NCI-H2081 (cell line): ENCODE results near the gene NUDT15.
"Not testable (repeated sequence)": the region's sequence is repeated elsewhere in the genome, so short reads cannot be mapped to it uniquely, and the experiment has no call there.

Source experiments
- DNase-seq, 2 experiments: peaks; one replicate each; lab custom pipeline; 2025; lab: John Stamatoyannopoulos, UW

NUDT15 gene

DNA sequence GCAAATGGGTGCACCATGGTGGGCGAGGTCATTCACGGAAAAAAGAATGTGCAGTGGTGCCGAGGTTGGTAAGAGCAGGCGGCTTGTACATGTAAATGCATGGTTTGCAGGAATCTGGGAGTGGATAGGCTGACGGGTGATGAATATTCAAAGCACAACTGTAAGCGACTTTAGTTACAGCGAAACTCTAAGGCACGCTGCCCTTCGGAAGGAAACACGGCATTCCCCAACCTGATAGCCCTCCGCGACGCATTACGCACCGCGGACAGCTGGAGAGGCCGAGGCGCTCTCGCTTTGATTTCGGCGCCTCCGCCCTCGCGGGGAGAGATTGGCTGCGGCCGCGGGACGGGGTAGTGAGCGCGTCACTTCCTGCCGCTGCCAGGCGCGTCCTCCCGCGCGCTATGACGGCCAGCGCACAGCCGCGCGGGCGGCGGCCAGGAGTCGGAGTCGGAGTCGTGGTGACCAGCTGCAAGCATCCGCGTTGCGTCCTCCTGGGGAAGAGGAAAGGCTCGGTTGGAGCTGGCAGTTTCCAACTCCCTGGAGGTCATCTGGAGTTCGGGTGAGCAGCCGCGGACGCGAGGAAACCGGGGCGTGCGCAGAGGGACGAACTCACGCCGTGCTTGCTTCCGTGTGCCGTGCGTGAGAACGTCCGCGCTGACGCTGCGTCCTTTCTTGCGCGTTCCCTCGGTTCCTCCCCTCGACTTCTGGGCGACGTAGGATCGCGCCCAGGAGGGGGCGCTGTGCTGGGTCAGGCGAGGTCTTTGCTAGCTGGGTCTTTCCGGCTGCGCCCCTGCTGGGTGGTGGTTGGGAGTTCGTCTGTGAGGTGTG is at the start of gene NUDT15:
Gene NUDT15 (plus strand): TSS at position 381 of the 828 bp plus-strand sequence. CDS start 21 bp downstream, at position 402.
- peak; percentile 92 to 95 for DNase-seq

DNA sequence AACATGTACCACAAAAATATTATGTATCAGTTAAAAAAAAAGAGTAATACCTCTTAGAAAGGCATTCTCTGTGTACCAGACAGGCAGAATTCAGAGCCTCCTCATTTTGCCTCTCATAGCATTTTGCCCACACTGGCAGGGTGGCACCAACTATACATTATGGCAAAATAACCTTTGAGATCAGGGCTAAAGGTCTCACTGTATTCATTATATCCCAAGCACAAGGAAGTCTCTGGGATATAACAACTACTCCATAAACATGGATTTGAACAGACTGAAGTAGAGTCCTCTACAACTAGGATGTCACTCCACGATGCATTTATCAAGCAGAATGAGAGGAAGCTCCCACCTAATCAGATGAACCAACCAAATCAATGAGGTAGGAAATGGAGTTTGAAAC is 47.1 kb upstream of the NUDT15 start:
- DNase-seq: no peak

DNA sequence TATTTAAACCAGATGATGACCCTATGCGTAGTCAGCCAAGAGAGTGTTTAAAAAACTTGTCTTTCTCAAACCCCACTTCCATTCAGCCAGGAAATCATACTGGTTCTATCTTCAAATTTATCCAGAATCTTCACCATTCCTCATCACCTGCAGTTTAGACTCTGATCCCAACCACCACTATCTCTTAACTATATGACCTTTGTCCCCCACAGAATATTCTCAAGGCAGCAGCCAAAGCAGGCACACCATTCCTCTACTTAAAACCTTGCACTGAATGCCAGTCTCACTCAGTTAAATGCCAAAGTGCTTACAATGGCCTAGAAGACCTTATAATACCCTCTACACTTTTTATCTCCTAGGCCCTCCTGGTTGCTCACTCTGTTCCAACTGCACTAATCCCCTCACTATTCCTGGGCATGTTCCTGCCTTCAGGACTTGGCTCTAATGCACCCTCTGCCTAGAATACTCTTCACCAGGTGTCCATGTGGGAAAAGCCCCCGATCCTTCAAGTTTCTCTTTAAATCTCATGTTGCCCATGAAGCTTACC is 46.5 kb upstream of the NUDT15 start:
- no peak for DNase-seq

DNA sequence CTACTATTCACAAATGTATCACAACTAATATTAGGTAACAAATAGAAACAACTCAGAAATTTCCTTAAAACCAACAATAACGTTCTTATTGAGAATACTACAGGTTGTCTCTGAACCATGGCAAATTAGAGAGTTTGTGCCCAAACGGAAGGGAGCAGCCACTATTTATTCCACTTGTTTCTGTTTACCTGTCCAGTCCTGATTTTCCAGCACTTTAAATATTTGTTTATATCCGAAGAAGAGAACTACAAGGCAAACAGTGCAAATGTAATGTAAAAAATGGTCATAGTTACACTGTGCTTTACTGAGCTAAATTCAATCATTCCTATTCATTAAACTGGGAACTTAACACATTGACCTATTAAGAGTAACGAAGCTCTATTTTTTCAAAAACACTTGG is 45.7 kb upstream of the NUDT15 start:
- DNase-seq: no peak

DNA sequence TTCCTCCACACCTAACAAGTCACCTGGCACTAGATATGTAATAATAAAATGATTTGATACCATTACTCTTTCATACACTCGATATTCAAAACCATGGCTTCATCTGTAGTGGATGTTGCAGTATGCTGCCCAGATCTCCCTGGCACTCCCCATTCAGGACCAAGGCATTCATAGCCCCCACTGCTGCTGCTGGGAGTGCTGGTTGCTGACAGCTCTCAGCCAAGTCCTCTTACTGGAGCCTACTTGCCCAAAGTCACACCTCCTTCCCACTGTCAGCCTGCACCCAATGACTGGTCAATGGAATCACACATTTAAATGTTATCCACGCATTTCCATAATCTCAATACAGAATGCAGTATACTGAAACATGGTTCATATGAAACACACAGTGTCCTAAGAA is 40.1 kb upstream of the NUDT15 start:
- no peak for DNase-seq

DNA sequence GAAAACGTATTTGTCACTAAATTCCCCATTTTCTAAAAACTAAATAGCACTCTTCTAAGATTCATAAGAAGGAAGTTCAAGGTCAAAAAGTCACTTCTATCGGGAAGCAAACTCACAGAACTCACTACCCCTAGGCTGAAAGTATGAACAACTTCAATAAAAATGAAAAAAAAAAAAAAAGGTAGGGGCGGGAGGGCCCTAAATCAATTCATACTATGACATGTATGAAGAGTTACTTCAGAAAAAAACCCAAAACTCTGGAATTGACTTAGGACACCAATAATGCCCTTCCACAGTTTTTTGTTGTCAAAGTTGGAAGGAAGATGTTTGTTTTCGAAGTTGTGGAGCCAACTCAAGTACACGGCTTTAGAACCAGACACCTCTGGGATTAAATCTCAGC is 37.6 kb upstream of the NUDT15 start:
- DNase-seq: no peak

DNA sequence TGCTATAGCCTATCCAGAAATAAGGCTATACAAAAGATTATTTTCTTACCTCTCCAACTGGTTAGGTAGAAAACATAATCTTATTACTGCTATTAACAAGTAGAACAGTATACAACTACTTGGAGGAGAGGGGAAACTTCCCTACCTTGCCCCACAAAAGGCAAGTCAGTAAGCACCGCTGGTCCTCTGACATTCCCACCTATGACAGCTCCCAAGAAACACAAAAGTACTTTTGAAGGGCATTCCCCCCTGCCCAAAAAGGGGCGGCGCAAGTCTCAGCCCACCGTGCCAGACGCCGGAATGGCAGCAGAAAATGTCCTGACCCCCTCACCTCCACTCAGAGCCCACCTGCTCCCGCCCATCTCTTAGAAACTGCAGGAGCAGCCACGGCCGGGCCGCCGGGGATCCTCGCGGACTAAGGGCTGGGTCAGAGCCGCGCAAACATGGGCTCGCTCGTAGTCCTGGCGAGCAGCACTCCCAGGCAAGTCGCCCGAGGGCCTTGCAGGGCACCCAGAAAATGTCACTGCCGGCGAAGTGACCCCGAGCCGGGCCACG is 36.9 kb upstream of the NUDT15 start:
- DNase-seq: no peak

DNA sequence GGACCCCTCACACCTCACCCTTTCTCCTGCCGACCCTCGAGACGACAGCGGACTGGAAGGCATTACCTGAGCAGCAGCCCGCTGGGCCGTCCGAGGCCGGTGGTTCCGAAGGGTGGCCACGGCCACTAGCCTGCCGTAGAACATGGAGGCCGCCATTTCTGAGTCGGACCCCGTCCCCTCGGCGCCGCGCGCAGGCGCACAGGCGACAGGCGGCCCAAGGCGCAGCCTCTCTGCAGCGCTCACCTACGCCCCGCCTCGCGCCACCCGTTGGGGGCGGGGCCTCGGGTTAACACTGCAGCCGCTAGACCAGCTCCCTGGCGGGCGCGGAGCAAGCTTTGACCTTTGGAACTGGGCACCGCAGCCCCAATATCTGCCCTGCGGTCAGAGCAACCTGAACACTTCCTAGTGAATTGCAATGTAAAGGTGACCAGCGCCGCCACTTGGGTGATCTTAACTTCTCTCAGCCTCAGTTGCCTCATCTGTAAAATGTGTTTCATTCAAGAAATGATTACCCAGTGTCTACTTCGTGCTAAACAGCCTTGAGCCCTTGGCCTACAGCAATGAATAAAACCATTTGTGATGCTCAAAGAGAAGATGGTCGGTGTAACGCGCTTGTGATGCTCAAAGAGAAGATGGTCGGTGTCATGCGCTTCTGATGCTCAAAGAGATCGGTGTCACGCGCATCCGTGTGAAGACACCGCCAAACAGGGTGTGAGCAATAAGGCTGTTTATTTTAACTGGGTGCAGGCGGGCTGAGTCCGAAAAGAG is 36.2 kb upstream of the NUDT15 start, which contains the start of gene SUCLA2:
Gene SUCLA2 (minus strand): TSS at position 160 of the 768 bp plus-strand sequence. CDS start 4 bp downstream, at position 156.
- peak; percentile 85 to 90 for DNase-seq

DNA sequence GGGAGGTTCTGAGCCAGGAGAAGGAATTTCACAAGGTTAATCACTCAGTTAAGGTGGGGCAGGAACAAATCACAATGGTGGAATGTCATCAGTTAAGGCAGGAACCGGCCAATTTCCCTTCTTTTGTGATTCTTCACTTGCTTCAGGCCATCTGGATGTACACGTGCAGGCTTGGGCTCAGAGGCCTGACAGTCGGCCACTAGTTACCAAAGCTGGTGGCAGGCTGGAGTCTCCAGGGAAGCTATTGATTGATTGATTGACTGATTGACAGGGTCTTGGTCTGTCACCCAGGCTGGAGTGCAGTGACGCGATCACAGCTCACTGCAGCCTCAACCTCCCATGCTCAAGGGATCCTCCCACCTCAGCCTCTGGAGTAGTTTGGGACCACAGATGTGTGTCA is 35.5 kb upstream of the NUDT15 start:
- DNase-seq: not testable (repeated sequence)

DNA sequence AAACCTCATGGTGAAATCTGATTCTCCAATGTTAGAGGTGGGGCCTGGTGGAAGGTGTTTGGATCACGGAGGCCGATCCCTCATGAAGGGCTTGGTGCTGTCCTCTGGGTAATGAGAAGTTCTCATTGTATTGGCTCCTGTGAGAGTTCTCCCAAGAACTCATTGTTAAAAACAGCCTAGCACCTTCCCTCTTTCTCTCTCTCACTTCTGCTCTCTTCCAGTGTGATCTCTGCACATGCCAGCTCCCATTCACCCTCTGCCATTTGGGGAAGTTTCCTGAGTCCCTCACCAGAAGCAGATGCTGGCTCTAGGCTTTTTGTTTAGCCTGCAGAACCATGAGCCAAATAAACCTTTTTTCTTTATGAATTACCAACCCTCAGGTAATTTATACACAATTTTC is 33.3 kb upstream of the NUDT15 start:
- DNase-seq: no peak

DNA sequence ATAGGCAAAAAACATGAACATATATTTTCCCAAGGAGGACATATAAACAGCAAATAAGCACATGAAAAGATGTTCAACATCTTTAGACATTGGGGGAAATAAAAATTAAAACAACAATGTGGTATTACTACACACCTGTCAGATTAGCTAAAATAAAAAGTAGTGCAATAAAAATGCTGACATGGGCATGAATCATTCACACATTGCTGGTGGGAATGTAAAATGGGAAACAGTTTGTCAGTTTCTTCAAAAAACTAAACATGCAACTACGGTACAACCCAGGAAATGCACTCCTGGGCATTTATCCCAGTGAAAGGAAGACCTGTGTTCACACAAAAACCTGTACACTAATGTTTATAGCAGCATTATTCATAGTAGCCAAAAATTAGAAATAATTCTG is 31.1 kb upstream of the NUDT15 start:
- no peak for DNase-seq

DNA sequence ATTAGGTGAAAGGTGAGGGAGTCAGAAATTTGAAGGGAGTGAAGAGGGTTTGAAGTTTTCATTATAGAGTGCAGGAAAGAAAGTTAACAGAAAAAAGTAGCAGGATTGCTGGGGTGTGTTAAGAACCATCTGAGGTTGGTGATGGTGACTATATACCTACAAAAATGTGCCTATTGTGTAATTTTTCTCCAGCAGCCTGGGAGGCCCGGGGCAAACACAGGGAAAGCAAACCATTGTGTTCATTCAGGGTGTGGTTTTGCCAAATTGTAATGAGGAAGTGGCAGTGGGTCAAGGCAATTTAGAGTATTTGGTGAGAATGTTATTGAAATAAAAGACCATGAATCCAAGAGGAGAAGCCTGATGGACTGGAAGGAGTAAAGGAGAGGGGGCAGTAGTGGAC is 28.2 kb upstream of the NUDT15 start:
- DNase-seq: no peak

DNA sequence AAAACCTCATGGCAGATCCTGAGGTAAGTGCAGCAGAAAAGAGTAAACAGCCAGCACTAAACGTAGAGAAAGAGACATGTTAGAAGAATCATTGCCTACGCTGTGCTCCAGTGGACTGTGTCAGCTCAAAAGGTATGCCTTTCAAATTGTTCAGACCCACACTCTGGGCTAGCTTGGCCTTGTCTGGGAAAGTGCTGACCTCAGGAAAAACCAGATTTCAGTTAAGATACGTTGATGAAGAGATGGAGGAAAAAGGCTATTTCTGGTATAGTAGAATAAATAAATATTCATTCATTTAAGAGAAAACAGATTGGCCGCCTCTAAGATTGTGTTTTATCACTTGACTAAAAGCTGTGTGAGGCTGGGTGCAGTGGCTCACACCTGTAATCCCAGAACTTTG is 26.8 kb upstream of the NUDT15 start:
- no peak for DNase-seq

DNA sequence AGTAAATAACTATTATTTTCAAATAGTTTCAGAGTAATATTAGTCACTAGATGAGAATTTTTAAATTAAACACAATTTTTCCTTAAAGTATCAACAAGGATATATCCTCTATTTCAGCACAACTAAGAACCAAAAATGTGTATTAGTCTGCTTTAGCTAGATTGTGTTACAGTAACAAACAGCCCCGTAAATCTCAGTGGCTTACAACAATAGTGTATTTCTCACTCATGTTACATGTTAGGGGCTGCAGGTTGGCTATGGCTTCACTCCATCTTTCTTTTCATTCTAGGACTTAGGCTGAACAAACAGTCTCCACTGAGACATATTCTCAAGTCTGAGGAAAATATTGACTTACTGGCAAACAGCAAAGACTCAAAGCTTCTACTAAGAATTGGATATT is 24.9 kb upstream of the NUDT15 start:
- DNase-seq: no peak

DNA sequence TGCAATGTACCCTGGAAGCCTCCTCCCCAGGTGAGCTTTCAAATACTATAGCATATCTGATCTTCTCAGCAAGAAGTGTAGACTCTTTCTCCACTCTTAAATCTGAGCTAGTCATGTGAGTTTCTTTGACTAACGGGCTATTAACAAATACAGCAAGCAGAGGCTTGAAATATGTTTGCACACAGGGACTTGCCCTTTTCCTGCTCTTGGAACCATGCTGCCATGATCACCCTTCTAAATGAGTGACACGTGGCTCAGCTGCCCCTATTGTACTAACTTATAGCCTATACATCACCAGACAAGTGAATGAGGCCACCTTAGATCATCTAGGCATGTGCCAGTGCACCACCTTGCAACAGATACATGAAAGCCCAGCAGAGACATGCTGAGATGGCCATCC is 23.2 kb upstream of the NUDT15 start:
- no peak for DNase-seq

DNA sequence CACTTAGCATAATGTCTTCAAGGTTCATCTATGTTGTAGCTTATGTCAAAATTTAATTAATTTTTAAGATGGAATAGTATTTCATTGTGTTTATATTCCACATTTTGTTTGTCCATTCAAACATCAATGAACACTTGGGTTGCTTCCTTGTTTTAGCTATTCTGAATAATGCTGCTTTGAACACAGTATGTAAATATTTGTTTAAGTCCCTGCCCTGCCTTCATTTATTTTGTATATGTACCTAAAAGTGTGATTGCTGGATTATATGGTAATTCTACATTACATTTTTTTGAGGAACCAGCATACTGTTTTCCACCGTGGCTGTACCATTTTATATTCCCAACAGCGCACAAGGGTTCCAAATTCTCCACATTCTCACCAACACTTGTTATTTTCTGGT is 18.9 kb upstream of the NUDT15 start:
- no peak for DNase-seq

DNA sequence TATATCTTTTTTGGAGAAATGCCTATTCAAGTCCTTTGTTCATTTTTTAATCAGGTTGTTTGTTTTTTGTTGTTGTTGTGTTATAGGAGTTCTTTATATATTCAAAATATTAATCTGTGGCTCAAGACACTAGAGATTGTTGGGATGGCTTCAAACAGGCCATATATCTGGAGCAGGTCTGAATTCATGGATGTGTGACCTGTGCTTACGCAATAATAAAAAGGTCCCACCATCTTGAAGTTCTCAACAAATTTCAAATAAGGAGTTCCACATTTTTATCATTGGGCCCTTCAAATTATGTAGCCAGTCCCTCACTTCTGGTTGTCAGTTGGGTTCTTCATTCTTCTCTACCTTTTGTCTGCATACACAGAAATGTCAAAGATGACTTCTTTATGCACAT is 17.7 kb upstream of the NUDT15 start:
- DNase-seq: no peak

DNA sequence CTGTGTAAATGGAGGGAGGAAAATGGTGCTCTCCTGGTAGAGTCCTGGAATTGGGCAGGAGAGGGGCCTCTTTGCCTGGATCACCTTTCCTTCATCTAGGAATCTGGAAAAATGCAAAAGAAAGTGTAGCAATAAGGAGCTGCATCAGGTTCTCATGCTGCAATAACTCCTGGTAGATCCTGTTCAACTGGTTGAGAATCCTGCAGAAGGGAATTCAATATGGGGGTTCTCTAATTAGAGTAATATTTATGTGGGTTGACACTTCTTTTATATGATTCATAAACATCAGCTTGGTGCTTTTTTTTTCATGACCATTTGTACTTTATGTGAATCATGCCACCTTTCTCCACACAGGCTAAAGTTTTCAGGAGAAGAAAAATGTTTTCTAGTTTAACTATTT is 9.5 kb upstream of the NUDT15 start:
- DNase-seq: no peak

DNA sequence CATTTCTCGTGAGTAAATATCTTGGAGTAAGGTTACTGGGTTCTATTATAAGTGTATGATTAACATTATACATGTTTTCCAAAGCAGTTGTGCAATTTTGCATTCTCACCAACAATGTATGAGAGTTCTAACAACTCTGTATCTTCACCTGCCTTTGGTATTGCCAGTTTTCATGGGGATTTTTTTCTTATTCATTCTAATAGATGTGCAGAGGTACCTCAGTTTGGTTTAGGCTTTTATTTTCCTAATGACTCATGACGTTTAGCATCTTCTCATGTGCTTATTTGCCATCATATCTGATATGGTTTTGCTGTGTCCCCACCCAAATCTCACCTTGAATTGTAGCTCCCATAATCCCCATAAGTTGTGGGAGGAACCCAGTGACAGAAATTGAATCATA is 7.7 kb upstream of the NUDT15 start:
- no peak for DNase-seq

DNA sequence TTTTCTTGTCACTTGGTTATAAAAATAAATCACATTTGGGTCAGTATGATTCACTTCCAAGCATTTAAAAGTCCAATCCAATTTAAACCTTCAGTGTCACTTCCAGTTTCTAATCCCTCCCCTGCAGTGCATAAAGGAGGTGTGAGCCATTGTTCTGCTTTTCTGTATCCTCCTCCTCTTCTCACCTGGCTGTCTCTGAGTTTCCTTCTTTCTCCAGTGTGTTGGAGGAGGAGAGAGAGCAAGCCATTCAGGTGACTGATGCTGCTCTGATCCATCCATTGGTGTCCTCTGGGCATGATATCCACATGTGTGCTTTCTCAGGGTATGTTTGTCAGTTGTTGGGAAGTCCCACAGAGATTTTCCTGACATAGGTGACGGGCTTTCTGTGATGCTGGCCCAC is 1.2 kb downstream of the NUDT15 start:
- DNase-seq: no peak

DNA sequence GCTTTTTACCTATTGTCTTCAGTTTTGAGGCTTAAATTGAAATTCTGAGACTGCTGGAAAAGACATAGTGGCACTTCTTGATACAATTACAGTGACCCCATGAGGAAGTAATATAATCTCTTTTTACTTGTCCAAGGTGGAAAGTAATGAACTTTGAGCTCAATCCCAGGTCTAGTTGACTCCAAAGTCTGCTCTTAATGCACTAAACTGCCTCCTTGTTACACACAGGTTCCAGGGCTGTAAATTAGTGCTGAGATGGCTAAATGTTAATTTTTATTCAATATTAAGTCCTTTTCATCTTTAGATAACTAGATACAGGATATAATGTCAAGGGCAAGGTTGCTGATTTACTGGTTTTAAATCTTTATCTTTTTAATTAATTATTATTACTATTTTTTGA is 2.5 kb downstream of the NUDT15 start:
- no peak for DNase-seq

DNA sequence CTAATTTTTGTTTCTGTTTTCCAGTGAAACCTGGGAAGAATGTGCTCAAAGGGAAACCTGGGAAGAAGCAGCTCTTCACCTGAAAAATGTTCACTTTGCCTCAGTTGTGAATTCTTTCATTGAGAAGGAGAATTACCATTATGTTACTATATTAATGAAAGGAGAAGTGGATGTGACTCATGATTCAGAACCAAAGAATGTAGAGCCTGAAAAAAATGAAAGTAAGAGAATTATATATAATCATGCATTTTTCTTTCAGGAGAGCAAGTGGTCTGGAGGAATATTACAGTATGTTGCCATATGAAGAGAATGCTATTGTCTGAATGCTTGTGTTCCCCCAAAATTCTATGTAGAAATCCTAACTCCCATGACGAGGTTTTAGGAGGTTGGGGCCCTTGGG is 3.4 kb downstream of the NUDT15 start:
- no peak for DNase-seq

DNA sequence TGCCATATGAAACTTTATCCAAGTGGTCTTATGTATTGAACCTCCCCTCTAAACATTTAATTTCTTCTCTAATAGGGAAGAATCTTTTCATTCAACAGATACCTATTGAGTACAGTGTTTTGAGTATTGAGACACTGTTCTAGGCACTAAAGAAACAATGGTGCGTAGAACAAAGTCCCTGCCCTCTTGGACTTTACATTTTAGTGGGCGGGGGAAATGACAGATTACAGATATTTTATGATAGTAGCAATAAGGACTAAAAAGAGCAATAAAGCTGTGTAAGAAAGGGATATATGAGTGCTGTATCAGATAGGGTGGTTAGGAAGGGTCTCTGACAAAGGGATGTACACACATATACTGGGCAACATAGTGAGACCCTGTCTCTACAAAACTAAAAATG is 5.4 kb downstream of the NUDT15 start:
- DNase-seq: no peak
